AG09309 (cell line): Measurements from ENCODE around the gene GRK6.

ENCODE experiments used
- DNase-seq: peaks from one replicate; pipeline ENCODE4 v3.0.0-alpha.2; 2010; ENCODE audit warnings: low read depth
- H3K4me3 ChIP-seq: 2 replicates; pipeline ENCODE4 v1.5.1; 2011; ENCODE audit warnings: mild to moderate bottlenecking, low read depth, low read length, moderate library complexity; ENCODE audit not compliant: control insufficient read depth
- TF ChIP-seq, protein P1 (sequence below): IDR thresholded peaks from 2 replicates; pipeline ENCODE4 v1.5.1; 2011; ENCODE audit warnings: mild to moderate bottlenecking, low read depth, low read length, inconsistent platforms; ENCODE audit not compliant: insufficient read depth, control insufficient read depth; ENCODE audit errors: missing control alignments

Gene GRK6

GRCh38 chr5:177430140-177430951, 3.9 kb downstream of the GRK6 start:
- H3K4me3 ChIP-seq: no peak overlapping the region
- TF ChIP-seq, protein P1, sequence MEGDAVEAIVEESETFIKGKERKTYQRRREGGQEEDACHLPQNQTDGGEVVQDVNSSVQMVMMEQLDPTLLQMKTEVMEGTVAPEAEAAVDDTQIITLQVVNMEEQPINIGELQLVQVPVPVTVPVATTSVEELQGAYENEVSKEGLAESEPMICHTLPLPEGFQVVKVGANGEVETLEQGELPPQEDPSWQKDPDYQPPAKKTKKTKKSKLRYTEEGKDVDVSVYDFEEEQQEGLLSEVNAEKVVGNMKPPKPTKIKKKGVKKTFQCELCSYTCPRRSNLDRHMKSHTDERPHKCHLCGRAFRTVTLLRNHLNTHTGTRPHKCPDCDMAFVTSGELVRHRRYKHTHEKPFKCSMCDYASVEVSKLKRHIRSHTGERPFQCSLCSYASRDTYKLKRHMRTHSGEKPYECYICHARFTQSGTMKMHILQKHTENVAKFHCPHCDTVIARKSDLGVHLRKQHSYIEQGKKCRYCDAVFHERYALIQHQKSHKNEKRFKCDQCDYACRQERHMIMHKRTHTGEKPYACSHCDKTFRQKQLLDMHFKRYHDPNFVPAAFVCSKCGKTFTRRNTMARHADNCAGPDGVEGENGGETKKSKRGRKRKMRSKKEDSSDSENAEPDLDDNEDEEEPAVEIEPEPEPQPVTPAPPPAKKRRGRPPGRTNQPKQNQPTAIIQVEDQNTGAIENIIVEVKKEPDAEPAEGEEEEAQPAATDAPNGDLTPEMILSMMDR: no peak
- DNase-seq: no peak

GRCh38 chr5:177430972-177431316, 4.5 kb downstream of the GRK6 start:
- no peak for DNase-seq
- TF ChIP-seq, protein P1: no peak
- no peak overlapping the region for H3K4me3 ChIP-seq

DNA sequence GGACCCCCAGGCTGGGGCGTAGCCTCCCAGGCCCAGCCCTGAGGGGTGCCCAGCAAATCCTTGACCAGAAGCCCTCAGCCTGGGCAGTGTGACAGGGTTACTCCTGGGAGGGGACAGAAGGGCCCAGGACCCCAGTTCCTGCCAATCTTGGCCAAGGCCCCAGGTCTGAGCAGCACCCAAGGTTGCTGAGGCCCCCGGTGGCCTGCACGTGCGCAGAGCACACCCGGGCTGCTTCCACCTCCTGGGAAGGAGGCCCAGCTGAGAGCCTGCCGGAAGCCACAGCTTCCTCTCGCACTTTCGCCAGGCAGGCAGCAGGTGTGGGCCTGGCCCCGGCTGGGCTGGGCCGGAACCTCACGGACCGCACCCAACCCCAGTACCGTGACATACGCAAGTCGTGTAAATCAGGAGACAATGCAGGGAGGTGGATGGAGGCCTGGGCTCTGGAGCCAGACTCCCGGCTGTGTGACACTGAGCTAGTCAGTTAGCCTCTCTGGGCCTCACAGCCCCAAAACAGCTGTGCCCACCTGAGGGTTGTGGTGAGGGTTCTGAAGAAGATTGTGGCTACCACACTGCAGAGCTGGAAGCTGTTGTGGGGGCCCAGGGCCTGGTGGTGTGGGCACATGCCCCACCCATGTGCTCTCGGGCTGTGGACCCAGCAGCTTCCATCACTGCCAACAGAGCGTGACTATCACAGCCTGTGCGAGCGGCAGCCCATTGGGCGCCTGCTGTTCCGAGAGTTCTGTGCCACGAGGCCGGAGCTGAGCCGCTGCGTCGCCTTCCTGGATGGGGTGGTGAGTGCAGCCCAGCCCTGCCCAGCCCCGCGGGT, 5.1 kb downstream of the GRK6 start:
- TF ChIP-seq, protein P1: no peak
- DNase-seq: no peak
- H3K4me3 ChIP-seq: no peak overlapping the region

GRCh38 chr5:177432143-177432838, 5.8 kb downstream of the GRK6 start:
- TF ChIP-seq, protein P1: no peak
- H3K4me3 ChIP-seq: no peak overlapping the region
- no peak for DNase-seq

DNA sequence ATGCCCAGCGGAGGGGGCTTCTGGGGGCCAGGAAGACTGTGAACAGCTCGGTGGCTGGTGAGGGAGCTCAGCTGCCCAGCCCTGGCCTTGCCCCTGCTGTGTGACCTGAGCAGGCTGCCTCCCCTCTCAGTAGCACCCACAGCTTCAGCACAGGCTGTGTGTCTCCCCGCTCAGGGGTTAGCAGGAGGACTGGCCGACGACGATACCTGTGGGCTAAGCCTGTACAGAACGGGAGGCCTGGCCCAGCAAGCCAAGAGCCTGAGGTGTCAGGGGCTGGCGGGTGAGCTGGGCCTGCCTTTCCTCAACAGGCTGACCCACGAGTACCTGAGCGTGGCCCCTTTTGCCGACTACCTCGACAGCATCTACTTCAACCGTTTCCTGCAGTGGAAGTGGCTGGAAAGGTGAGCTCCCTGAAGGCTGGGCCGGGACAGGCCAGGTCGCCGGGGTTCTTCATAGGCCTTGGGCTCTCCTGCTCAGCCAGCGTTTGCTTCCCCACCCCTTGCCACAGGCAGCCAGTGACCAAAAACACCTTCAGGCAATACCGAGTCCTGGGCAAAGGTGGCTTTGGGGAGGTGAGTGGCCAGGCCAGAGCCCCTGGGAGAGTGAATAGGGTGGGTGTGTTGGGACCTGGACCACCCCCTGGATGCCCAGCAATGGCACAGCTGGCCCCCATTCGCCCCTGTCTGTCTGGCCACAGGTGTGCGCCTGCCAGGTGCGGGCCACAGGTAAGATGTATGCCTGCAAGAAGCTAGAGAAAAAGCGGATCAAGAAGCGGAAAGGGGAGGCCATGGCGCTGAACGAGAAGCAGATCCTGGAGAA, 6.6 kb downstream of the GRK6 start:
- no peak for DNase-seq
- no peak overlapping the region for H3K4me3 ChIP-seq
- TF ChIP-seq, protein P1: no peak
